ENCODE data around the gene DNAH6. TPM values are rescaled to one million over a fixed set of nuclear protein-coding genes. Genes with fewer than 3 reads are reported as not detected.
"Not testable (repeated sequence)": the region's sequence is repeated elsewhere in the genome, so short reads cannot be mapped to it uniquely, and the experiment has no call there.

Gene DNAH6
- polyA plus RNA-seq, 3 donors = 0.04 TPM; not detected in 2

GRCh38 chr2:84548303-84548702 lies 32.0 kb downstream of the DNAH6 start:
- intact Hi-C loops (cut with micrococcal nuclease) = no loop called here
- no peaks in the 10 kb centered on the region for H3K36me3 Mint-ChIP-seq
- Histone ChIP-seq H3K36me3 (replicated peaks in 1 of 2; ENCODE audit: control insufficient read depth in 1 of 2, insufficient read depth in 2 of 2, low read length in 2 of 2) (no peaks in the 10 kb centered on the region), H3K4me1 (ENCODE audit: control insufficient read depth in 1 of 2, insufficient read depth in 2 of 2, low read length in 2 of 2) (no peaks in the 10 kb centered on the region), H3K79me2 (ENCODE audit: insufficient read depth, low read length) (no peaks in the 10 kb centered on the region), H3K9me3 (replicated peaks in 1 of 2; ENCODE audit: control insufficient read depth in 1 of 2, insufficient read depth in 1 of 2, low read length in 2 of 2) (no peaks in the 10 kb centered on the region), H4K20me1 (ENCODE audit: insufficient read depth, low read length) (no peaks in the 10 kb centered on the region), H3K9ac (ENCODE audit: insufficient read depth, low read length, poor library complexity, severe bottlenecking) (no peak overlapping the region), H3K27me3 (ENCODE audit: control insufficient read depth in 2 of 2, insufficient read depth in 2 of 2, low read length in 2 of 2) (no peaks in the 10 kb centered on the region), H2AFZ (ENCODE audit: insufficient read depth, low read depth, low read length, poor library complexity, severe bottlenecking) (no peak overlapping the region), H3K4me3 (replicated peaks in 1 of 3; ENCODE audit: low read depth in 2 of 3, low read length in 3 of 3) (no peak overlapping the region), H3K27ac (ENCODE audit: low read depth in 1 of 2, low read length in 2 of 2) (no peak overlapping the region), H3K4me2 (replicated peaks; ENCODE audit: extremely low read depth, low read length, poor library complexity, severe bottlenecking) (no peak overlapping the region)
- no peak overlapping the region for H3K27ac Mint-ChIP-seq
- H3K4me1 Mint-ChIP-seq = no peaks in the 10 kb centered on the region
- H3K9me3 Mint-ChIP-seq = peaks cover 0 to 3% (median 0%) of the 10 kb centered on the region in 7 donors
- TF ChIP-seq, protein P1, sequence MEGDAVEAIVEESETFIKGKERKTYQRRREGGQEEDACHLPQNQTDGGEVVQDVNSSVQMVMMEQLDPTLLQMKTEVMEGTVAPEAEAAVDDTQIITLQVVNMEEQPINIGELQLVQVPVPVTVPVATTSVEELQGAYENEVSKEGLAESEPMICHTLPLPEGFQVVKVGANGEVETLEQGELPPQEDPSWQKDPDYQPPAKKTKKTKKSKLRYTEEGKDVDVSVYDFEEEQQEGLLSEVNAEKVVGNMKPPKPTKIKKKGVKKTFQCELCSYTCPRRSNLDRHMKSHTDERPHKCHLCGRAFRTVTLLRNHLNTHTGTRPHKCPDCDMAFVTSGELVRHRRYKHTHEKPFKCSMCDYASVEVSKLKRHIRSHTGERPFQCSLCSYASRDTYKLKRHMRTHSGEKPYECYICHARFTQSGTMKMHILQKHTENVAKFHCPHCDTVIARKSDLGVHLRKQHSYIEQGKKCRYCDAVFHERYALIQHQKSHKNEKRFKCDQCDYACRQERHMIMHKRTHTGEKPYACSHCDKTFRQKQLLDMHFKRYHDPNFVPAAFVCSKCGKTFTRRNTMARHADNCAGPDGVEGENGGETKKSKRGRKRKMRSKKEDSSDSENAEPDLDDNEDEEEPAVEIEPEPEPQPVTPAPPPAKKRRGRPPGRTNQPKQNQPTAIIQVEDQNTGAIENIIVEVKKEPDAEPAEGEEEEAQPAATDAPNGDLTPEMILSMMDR (IDR thresholded peaks at IDR 0.05) = no peak
- H3K27me3 Mint-ChIP-seq (ENCODE audit: low read depth in 3 of 3) = peaks cover 0 to 4% (median 0%) of the 10 kb centered on the region in 3 donors
- no peak for DNase-seq
- no peak overlapping the region for H3K4me3 Mint-ChIP-seq
- no CpG with 5 or more reads among the region's 1 CpG for WGBS (ENCODE audit: insufficient coverage)

DNA sequence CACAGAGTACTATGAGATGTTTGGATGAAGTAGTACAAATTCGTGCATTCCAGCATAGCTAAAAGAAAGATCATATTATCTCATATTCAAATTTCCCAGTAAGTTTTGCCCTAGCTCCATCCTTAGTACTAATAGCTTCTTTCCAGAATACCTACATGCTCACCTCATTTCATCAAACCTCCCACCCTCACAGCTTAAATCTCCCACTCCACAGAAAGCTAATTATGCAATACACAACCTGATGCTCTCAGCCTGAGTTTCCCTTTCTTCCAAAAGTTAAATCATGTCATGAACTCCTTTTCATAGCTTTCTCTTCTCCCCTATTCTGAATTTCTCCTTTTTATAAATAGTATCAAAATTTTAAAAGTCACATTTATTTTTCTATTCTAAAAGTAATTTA lies 34.6 kb downstream of the DNAH6 start:
- Histone ChIP-seq H3K9me3 (replicated peaks in 1 of 2; ENCODE audit: control insufficient read depth in 1 of 2, insufficient read depth in 1 of 2, low read length in 2 of 2) (no peaks in the 10 kb centered on the region), H3K9ac (ENCODE audit: insufficient read depth, low read length, poor library complexity, severe bottlenecking) (no peak overlapping the region), H3K27me3 (ENCODE audit: control insufficient read depth in 2 of 2, insufficient read depth in 2 of 2, low read length in 2 of 2) (no peaks in the 10 kb centered on the region), H3K4me1 (ENCODE audit: control insufficient read depth in 1 of 2, insufficient read depth in 2 of 2, low read length in 2 of 2) (no peaks in the 10 kb centered on the region), H3K36me3 (replicated peaks in 1 of 2; ENCODE audit: control insufficient read depth in 1 of 2, insufficient read depth in 2 of 2, low read length in 2 of 2) (no peaks in the 10 kb centered on the region), H3K79me2 (ENCODE audit: insufficient read depth, low read length) (no peaks in the 10 kb centered on the region), H4K20me1 (ENCODE audit: insufficient read depth, low read length) (no peaks in the 10 kb centered on the region), H3K4me2 (replicated peaks; ENCODE audit: extremely low read depth, low read length, poor library complexity, severe bottlenecking) (no peak overlapping the region), H3K27ac (ENCODE audit: low read depth in 1 of 2, low read length in 2 of 2) (no peak overlapping the region), H3K4me3 (replicated peaks in 1 of 3; ENCODE audit: low read depth in 2 of 3, low read length in 3 of 3) (no peak overlapping the region), H2AFZ (ENCODE audit: insufficient read depth, low read depth, low read length, poor library complexity, severe bottlenecking) (no peak overlapping the region)
- H3K27ac Mint-ChIP-seq = no peak overlapping the region
- no peak for DNase-seq
- no peak overlapping the region for H3K4me3 Mint-ChIP-seq
- H3K9me3 Mint-ChIP-seq = peaks cover 0 to 3% (median 0%) of the 10 kb centered on the region in 7 donors
- TF ChIP-seq, protein P1 (IDR thresholded peaks at IDR 0.05) = no peak
- H3K36me3 Mint-ChIP-seq = no peaks in the 10 kb centered on the region
- peaks cover 0 to 2% (median 1%) of the 10 kb centered on the region in 3 donors for H3K27me3 Mint-ChIP-seq (ENCODE audit: low read depth in 3 of 3)
- H3K4me1 Mint-ChIP-seq = no peaks in the 10 kb centered on the region
- WGBS (ENCODE audit: insufficient coverage) = no CpG with 5 or more reads among the region's 1 CpG
- intact Hi-C loops (cut with micrococcal nuclease) = no loop called here

DNA sequence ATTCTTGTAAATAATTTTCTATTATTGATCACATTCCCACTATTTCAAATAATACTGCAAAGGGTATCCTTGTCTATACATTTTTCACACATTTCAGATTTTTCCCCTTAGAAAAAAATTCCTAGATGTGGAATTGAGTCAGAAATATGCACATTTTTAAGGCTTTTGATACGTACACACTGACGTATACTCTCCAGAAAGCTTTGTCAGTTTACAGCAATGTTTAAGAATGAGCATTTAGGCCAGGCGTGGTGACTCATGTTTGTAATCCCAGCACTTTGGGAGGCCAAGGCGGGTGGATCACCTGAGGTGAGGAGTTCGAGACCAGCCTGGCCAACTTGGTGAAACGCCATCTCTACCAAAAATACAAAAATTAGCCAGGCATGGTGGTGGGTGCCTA lies 35.2 kb downstream of the DNAH6 start:
- H3K4me3 ChIP-seq (replicated peaks in 1 of 3; ENCODE audit: low read depth in 2 of 3, low read length in 3 of 3) = not testable (repeated sequence)

More for the DNA sequence above, 35.2 kb downstream of the DNAH6 start:
- DNase-seq; H3K9ac ChIP-seq (ENCODE audit: insufficient read depth, low read length, poor library complexity, severe bottlenecking); H3K9me3 ChIP-seq (replicated peaks in 1 of 2; ENCODE audit: control insufficient read depth in 1 of 2, insufficient read depth in 1 of 2, low read length in 2 of 2); H3K4me3 Mint-ChIP-seq; intact Hi-C loops (cut with micrococcal nuclease); H4K20me1 ChIP-seq (ENCODE audit: insufficient read depth, low read length); H3K36me3 ChIP-seq (replicated peaks in 1 of 2; ENCODE audit: control insufficient read depth in 1 of 2, insufficient read depth in 2 of 2, low read length in 2 of 2); H3K27me3 ChIP-seq (ENCODE audit: control insufficient read depth in 2 of 2, insufficient read depth in 2 of 2, low read length in 2 of 2); H3K4me1 ChIP-seq (ENCODE audit: control insufficient read depth in 1 of 2, insufficient read depth in 2 of 2, low read length in 2 of 2); H3K36me3 Mint-ChIP-seq; H3K9me3 Mint-ChIP-seq; H3K79me2 ChIP-seq (ENCODE audit: insufficient read depth, low read length); H3K27me3 Mint-ChIP-seq (ENCODE audit: low read depth in 3 of 3); H2AFZ ChIP-seq (ENCODE audit: insufficient read depth, low read depth, low read length, poor library complexity, severe bottlenecking); H3K4me1 Mint-ChIP-seq; H3K4me2 ChIP-seq (replicated peaks; ENCODE audit: extremely low read depth, low read length, poor library complexity, severe bottlenecking); H3K27ac ChIP-seq (ENCODE audit: low read depth in 1 of 2, low read length in 2 of 2); H3K27ac Mint-ChIP-seq: not testable (repeated sequence)
- WGBS (ENCODE audit: insufficient coverage) = 98% methylated on average over 3 of the region's 6 CpGs
